ENCODE data around the gene AQP7.
"Not testable (repeated sequence)": the region's sequence is repeated elsewhere in the genome, so short reads cannot be mapped to it uniquely, and the experiment has no call there.

AQP7 gene

GRCh38 chr9:33374634-33375237 lies 27.6 kb downstream of the AQP7 start:
- peak; percentile 47 to 56 for DNase-seq (ENCODE audit: low read depth in 2 of 2)

- DNase-seq (ENCODE audit: low read depth in 2 of 2): no peak
These were observed 28.2 kb downstream of the AQP7 start for GRCh38 chr9:33374190-33374589.

GRCh38 chr9:33372900-33373299 lies 29.5 kb downstream of the AQP7 start:
- no peak for DNase-seq (ENCODE audit: low read depth in 2 of 2)

GRCh38 chr9:33366979-33367480 lies 35.3 kb downstream of the AQP7 start:
- DNase-seq (ENCODE audit: low read depth in 2 of 2): no peak

- DNase-seq (ENCODE audit: low read depth in 2 of 2): not testable (repeated sequence)
These were observed 37.6 kb downstream of the AQP7 start for GRCh38 chr9:33364814-33365213.

GRCh38 chr9:33364127-33364526 lies 38.2 kb downstream of the AQP7 start:
- DNase-seq (ENCODE audit: low read depth in 2 of 2): no peak

GRCh38 chr9:33358641-33359040 lies 43.7 kb downstream of the AQP7 start:
- not testable (repeated sequence) for DNase-seq (ENCODE audit: low read depth in 2 of 2)

- no peak for DNase-seq (ENCODE audit: low read depth in 2 of 2)
These were observed 46.4 kb downstream of the AQP7 start for GRCh38 chr9:33355933-33356332.

- DNase-seq (ENCODE audit: low read depth in 2 of 2): no peak
These were observed 47.6 kb downstream of the AQP7 start for GRCh38 chr9:33354651-33355211.

- DNase-seq (ENCODE audit: low read depth in 2 of 2): no peak
These were observed 50.8 kb downstream of the AQP7 start for GRCh38 chr9:33351547-33351946.

- DNase-seq (ENCODE audit: low read depth in 2 of 2): no peak
These were observed 52.1 kb downstream of the AQP7 start for GRCh38 chr9:33350310-33350709.

- DNase-seq (ENCODE audit: low read depth in 2 of 2): no peak
These were observed 52.6 kb downstream of the AQP7 start for GRCh38 chr9:33349743-33350142.

GRCh38 chr9:33348998-33349397 lies 53.4 kb downstream of the AQP7 start:
- DNase-seq (ENCODE audit: low read depth in 2 of 2): no peak

GRCh38 chr9:33346564-33346963 lies 55.8 kb downstream of the AQP7 start:
- no peak for DNase-seq (ENCODE audit: low read depth in 2 of 2)

GRCh38 chr9:33344145-33344544 lies 58.2 kb downstream of the AQP7 start:
- DNase-seq (ENCODE audit: low read depth in 2 of 2): no peak

GRCh38 chr9:33341182-33341581 lies 61.2 kb downstream of the AQP7 start:
- no peak for DNase-seq (ENCODE audit: low read depth in 2 of 2)

- no peak for DNase-seq (ENCODE audit: low read depth in 2 of 2)
These were observed 62.2 kb downstream of the AQP7 start for GRCh38 chr9:33340186-33340585.

Measured in stimulated activated CD4-positive, alpha-beta T cell treated with anti-CD3 and anti-CD28 coated beads, Interleukin-15, amount 100 ng/mL, for 48 hours (primary cell).